Right hindlimb (tissue), 1 donor: Measurements from ENCODE around the gene F10.
"Not testable (repeated sequence)": the region's sequence is repeated elsewhere in the genome, so short reads cannot be mapped to it uniquely, and the experiment has no call there.

Experiments used
- DNase-seq: peaks from one replicate; pipeline ENCODE4 v3.0.0-alpha.2; 2018

Gene F10

DNA sequence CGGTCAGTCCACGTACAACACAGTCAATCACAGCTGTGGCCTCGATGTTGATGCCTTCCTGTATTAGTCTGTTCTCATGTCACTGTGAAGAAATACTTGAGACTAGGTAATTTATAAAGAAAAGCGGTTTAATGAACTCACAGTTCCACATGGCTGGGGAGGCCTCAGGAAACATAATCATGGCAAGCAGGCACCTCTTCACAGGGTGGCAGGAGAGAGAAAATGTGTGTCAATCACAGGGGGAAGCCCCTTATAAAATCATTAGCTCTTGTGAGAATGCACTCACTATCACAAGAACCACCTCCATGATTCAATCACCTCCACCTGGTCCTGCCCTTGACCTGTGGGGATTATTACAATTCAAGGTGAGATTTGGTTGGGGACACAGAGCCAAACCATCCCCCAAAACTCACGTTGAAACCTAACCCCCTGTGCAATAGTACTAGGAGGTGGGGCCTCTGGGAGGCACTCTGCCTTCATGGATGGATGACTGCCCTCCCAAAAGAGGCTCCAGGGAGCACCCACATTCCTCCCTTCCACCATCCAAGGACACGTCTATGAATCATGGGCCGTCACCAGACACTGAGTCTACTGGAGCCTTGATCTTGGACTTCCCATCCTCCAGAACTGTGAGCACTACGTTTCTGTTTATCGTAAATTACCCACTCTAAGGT, 33.5 kb downstream of the F10 start:
- no peak for DNase-seq

DNA sequence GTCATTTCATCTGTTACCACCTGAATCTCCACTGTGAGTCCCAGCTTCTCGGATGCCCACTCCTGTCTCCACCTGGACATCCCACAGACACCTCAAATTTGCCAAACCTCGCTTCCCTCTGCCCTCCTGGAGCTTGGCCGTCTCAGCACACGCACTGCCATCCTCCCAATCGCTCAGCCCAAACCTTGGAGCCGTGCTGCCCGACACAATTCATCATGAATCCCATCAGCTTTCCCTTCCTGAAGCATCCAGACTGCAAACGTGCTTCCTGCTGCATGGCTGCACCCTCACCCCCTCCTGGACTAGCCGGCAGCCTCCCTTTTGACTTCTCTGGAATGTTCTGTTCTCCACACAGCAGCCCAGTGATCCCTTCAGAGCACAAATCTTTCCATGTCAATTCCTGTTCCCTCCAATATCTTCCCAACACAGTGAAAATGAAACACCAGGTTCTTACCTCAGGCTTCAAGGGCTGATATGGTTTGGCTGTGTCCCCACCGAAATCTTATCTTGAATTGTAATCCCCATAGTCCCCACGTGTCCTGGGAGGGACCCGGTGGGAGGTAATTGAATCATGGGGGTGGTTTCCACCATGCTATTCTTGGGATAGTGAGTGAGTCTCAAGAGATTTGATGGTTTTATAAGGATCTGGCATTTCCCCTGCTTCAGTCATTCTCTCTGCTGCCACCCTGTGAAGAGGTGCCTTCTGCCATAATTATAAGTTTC, 34.8 kb downstream of the F10 start:
- DNase-seq, result no peak

DNA sequence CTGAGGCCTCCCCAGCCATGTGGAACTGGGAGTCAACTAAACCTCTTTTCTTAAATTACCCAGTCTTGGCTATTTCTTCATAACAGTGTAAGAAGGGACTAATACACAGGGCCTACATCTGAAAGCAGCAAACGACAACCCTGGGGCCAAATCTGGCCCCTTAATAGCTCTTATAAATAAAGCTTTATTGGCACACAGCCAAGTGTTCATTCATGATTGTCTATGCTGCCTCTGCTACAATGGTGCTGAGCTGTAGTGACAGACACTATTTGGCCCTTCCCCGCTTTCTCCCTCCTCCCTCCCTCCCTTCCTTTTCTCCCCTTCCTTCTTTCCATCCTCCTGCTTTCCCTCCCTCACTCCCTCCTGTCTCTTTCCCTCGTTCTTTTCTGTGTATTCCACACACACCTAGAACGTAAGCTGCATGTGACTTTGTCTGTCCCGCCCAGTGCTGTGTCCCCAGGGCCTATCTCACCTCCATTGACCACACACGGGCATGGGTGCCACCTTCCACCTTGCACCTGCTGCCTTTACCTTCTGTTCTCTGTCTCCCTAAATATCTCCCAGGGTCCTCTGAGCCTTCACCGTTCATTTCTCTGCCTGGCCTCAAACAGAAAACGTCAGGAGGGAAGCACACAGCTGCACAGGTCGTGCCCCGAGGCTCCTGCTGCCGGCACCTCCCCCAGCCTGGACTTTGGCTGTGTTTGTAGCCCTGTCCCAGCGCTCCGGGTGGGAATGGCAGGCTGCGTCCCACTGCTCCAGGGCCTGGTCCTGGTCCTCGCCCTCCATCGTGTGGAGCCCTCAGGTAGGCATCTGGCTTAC, 35.5 kb downstream of the F10 start, which contains the start of gene PROZ:
Gene PROZ (plus strand): TSS at position 720 of the 819 bp plus-strand sequence. CDS start 13 bp downstream, at position 733.
- no peak for DNase-seq

DNA sequence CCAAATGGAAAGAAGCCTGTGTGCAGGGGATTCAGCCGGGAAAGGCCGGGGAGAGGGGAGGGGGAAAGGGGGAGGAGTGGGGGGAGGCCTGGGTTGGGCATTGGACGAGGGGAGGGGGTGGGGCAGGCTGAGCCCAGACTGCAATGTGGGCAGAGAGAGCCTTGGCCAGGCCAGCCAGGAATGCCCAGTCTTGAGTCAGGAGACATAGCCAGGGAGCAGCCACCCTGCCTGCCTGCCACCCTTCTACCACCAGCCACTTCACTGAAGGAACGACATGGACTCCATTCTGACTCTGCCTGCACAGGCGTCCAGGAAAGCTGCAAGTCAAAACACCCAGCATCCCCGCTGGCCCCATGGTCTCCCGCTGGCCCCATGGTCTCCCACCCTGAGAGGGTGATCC, 36.3 kb downstream of the F10 start:
- no peak for DNase-seq

DNA sequence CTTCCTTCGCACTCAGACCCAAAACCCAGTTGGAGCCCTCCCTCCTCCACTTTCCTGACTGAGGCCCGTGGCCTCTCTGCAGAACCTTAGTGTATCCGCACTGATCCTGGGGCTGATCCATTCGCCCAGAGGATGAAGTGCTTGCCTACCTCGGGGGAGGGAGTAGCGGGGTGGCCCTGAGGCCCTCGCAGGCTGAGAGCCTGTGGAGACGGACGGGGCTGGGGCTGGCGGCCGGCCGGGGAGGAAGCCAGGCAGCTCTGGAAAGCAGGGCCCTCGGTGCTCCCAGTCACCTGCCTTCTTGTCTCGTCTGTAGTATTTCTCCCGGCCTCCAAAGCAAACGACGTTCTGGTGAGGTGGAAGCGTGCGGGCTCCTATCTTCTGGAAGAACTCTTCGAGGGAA, 37.1 kb downstream of the F10 start:
- DNase-seq, result no peak

DNA sequence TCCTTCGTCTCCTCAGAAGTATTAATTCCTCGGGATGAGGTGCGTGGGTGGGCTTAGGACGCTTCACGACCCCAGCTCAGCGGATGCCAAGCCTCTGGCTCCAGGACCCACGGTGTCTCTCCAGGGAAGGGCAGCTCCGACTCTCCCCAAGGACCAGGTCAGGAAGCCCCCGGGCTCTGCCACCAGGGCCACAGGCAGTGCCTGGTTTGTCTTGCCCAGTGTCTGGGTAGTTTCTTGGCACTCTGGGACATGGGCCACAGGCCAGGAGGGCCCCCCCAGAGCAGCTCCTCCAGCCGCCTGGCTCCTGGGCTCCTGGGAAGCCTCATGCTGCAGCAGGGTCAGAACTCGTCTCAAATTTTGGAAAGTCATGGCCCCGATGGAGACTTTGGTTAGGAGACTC, 38.4 kb downstream of the F10 start:
- DNase-seq, result no peak

DNA sequence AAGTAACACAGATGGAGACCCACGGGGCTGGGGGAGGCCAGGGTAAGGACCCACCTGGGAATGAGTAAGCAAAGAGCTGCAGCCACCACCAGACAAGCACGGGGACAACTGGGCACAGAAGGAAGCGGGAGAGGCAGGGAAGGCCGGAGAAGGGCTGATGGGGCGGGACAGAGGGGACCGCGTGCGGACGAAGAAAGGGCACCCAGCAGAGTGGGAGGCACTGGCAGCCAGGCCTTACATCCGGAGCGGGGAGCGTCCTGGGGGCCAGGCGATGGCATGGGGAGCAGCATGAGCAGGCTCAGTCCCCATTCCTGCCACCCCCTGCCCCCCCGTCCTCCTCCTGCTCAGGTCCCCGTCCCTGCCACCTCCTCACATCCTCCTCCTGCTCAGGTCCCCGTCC, 38.8 kb downstream of the F10 start:
- DNase-seq, result no peak

DNA sequence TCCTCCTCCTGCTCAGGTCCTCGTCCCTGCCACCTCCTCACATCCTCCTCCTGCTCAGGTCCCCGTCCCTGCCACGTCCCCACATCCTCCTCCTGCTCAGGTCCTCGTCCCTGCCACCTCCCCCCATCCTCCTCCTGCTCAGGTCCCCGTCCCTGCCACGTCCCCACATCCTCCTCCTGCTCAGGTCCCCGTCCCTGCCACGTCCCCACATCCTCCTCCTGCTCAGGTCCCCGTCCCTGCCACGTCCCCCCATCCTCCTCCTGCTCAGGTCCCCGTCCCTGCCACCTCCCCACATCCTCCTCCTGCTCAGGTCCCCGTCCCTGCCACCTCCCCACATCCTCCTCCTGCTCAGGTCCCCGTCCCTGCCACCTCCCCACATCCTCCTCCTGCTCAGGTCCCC, 39.4 kb downstream of the F10 start:
- not testable (repeated sequence) for DNase-seq

DNA sequence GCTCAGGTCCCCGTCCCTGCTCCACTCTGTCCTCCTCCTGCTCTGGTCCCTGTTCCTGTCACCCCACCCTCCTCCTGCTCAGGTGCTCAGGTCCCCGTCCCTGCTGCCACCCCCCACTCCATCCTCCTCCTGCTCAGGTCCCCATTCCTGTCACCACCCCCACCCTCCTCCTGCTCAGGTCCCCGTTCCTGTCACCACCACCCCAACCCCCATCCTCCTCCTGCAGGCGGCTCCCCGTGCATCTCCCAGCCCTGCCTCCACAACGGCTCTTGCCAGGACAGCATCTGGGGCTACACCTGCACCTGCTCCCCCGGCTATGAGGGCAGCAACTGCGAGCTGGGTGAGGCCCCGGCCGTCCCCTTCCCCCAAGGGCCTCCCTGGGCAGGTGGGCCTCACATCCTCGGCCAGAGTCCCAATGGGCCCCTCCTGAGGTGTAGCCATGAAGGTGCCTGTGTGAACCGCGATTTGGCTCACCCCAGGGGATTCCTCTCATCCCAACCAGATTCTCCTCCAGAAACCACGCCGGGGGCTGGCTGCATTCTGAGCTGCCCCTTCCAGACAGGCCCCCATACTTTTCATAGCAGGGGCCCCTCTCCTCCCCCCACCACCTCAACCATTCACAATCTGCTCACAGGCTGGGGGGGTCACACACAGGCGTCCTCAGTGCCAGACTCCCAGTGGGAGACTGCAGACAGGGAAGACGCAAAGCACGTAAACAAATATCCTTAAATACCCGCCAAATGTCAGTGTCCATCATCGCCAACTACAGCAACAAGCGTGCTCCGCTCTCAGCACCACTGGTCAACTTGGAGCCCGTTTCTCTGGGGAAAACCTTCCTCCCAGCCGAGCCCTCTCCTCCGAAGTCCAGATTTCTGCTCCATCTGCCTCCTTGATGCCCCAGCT, 40.4 kb downstream of the F10 start:
- DNase-seq, result no peak

DNA sequence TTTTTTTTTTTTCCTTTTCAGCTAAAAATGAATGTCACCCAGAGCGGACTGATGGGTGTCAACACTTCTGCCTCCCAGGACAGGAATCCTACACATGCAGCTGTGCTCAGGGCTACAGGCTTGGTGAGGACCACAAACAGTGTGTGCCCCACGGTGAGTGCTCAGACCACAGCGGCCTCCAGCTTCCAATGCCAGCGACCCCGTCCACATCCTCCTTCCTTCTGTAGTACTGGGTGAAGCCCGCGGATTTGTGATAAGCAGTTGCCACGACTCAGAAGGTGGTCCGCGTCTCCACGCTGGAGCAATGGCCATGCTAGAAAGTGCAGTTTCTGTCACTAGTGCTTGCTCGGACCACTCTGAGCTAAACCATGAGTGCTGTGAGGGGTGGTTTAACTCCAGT, 41.9 kb downstream of the F10 start:
- no peak for DNase-seq

DNA sequence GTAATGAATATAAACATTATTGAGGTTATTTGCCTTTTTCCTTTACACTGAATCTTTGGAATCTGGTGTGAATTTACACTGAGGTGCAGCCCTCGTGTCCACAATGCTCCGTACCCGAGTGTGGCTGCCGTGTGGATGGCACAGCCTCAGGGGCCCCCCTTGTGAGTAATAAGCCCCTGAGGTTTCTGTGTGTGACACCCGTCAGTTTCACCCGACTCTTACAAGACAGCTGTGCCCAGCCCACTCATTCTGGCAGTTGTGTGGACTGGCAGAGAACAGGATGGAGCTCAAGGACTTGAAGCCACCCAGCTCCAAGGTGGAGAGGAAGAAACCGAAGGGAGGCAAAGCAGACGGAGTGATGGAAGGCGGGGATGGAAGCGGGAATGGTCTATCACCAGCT, 43.7 kb downstream of the F10 start:
- DNase-seq, result no peak

DNA sequence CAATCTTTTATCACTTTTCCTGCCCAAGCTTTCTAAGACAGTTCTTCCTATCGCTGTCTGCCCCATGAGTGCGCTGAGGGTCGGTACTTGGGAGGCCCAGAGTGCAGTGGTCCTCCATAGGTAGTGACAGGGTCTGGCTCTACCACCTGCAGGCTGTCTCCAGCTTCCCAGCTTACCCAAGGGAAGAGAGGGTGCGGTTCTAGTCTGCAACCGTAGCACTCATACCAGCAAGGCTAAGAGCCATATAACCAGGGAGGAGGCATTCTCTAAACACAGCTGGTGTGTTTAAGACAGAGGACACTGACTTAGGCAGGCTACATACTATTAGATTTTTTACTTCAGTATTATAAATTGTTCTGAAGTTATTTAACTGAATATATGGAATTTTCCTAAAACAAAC, 44.1 kb downstream of the F10 start:
- no peak for DNase-seq

DNA sequence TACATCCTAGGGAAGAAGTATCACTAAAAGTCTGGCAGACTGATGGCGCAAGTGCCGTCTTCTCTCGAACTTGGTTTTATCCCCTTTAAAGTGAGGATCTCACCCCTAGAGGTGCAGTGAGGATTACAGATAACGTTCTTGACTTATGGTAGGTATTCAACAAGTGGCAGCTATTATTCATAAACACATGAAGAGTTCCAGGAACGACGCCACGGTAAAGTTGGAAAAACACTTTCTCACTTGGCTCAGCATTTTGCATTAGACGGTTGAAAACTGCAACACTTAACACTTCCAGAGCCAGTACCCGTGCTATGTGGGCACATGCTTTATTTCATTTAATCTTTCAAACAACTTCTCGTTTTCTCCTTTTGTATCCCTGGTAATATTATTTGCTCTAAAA, 44.6 kb downstream of the F10 start:
- no peak for DNase-seq

DNA sequence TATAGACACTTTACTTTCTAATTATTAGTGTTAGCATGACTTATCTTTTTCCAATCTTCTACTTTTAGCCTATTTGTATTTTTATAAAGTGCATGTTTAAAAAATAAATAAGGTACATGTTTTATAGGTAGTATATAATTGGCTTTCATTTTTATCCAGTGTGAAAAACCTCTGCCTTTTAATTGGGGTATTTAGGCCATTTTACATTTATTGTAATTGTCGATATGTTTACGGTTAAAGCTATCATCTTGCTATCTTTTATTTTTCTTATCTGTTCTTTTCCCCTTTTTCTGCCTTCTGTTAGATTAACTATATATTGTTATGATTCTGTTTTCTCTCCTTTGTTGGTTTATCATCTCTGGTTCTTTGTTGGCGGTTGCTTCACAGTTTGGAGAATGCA, 45.0 kb downstream of the F10 start:
- no peak for DNase-seq

DNA sequence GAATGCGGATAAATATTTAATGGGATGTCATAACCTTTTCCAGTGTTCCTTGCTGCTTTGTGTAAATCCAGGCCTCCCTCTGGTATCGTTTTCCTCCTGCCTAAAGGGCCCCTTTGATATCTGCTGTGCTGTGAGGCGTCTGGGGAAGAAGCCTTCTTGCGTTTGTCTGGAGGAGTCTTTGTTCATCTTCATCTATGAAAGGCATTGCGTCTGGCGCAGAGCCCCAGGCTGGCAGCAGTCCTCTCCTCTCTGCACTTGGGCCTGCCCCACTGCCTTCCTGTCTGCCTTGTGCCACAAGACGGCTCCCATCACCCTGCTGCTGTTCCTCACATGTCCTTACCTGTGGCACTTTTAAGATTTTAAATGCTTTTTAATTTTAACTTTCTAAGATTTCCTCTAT, 45.6 kb downstream of the F10 start:
- DNase-seq, result no peak

DNA sequence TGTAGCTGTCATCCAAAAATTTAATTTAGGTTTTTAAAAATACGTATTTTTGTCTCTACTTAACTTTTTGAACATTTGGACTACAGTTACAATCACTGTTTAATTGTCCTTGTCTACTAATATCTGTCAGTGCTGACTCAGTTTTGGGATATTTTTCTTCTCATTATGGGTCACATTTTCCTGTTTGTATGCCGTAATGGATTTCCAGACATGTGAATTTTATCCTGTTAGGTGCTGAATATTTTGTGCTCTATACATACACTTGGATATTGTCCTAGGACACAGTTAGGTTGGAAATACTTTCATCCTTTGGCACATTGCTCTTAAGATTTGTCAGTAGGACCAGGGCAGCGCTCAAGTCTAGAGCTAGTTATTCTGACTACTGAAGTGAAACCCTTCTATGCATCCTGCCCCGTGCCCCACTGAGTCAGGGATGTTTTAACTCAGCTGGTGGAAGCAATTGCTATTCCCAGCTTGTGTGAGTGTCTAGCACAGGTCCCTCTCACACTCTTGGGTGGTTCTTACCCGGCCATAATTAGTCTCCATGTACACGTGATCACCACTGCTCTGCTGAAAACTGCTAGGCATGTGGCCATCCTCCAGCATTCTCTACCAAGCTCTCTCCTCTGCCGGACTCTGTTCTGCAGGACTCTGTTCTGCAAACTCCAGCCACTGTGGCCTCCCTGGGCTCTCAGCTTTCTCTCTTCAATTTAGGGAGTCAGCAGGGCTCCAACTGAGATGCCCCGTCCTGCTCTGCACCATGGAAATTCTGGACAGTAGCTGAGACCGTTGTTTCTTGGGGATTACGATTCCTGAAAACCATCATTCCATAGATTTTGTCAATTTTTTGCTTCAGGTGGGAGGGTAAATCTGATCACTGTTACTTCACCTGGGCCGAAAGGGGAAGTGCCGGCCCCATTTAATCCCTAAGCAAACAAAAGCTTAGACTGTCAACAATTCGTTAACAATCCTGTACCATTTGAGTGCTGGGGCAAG, 47.0 kb downstream of the F10 start:
- no peak for DNase-seq

DNA sequence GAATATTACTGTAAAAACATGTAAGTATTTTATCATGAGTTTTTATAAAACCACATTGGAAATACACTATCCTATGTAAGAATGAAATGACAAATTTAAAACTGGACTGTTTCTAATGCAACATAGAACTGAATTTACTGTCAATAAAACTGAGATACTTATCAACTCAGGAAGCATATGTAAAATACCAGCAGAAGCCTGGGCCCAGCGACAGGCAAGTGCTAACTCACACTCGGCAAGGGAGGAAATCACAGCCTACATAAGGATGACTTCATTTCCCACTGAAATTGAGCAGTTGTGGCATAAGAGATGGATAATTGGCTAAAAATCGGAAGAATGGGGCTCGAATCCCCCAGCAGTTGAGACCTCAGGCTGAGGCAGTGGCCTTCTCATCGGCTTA, 47.9 kb downstream of the F10 start:
- no peak for DNase-seq

DNA sequence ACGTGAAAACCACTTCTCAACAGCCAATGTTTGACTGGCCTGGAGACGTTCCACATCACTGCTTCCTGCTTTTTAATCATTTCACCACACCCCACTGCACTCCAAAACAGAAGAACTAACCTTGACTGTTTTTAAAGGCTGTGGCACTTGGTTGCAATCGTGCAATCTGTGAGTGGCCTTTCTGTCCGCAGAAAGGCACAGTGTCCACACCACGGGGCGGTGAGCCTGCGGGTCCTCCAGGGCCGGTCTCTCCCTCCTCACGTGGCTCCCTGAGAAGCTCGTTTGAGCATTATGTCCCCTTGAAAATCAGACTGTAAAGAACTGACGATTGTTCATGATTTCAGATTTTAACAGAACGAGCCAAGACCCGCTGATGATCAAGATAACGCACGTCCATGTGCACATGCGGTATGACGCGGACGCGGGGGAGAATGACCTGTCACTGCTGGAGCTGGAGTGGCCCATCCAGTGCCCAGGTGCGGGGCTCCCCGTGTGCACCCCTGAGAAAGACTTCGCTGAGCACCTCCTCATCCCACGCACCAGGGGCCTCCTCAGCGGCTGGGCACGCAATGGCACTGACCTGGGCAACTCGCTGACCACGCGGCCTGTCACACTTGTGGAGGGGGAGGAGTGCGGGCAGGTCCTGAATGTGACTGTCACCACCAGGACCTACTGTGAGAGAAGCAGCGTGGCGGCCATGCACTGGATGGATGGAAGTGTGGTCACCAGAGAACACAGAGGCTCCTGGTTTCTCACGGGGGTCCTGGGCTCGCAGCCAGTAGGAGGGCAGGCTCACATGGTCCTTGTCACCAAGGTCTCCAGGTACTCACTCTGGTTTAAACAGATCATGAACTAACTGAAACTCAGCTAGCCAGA, 48.9 kb downstream of the F10 start:
- DNase-seq, result no peak

DNA sequence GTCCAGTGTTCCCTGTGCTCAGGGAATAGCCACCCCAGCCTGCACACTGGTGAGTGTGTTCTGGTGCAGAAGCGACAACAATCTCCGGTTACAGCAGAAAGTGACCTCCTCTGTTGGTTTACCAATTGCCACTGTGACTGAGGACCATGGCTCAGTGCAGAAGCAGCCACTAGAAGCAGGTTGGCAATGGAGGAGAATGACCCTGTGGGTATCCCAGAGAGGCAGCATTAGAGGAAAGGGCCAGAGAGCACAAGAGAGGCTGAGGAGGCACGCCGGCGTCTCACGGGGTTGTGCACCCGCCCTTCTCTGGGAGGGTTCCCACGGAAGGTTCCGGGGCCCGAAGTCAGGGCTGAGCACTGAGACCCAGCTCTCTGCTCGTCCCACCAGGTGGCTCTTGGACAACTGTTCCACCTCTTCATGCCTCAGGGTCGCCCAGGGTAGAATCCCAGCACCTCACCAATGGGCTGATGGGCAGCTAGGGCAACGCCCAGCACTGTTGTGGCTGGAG, 49.9 kb downstream of the F10 start:
- DNase-seq, result no peak

DNA sequence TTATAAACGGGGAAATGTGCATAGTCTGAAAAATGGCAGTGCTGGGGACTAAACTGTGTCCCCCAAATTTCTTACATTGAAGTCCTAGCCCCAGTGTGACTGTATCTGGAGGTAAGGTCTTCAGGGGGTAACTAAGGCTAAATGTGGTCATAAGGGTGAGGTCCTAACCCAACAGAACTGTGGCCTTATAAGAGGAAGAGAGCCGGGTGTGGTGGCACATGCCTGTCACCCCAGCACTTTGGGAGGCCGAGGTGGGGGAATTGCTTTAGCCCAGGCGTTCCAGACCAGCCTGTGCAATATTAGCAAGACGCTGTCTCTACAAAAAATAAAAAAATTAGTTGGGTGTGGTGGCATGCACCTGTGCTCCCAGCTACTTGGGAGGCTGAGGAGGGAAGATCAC, 53.7 kb downstream of the F10 start:
- no peak for DNase-seq
